Esophagus muscularis mucosa (tissue), 4 donors: ENCODE results near the gene VRK1. TPM values are rescaled to one million over a fixed set of nuclear protein-coding genes. Genes with fewer than 3 reads are reported as not detected.

Experiments used
- DNase-seq: peaks from one replicate; pipeline ENCODE4 v3.0.0-alpha.2; 2017; ENCODE audit errors: extremely low spot score
- H3K27ac ChIP-seq, 4 donors: fragments of 200-600 bp; sonication (generic); replicated peaks in 1 of 4; 1 replicate in 3 of 4; 2 replicates in 1 of 4; pipeline ENCODE4 v1.5.1; 2016 to 2019; ENCODE audit warnings: mild to moderate bottlenecking in 1 of 4
- H3K27me3 ChIP-seq, 4 donors: fragments of 200-600 bp; sonication (generic); one replicate each; pipeline versions ENCODE4 v1.5.1 to v1.6.0; 2016 to 2019
- H3K36me3 ChIP-seq, 4 donors: fragments of 200-600 bp; sonication (generic); one replicate each; pipeline ENCODE4 v1.5.1; 2016 to 2019
- H3K4me1 ChIP-seq, 4 donors: fragments of 200-600 bp; sonication (generic); one replicate each; pipeline ENCODE4 v1.5.1; 2016 to 2019
- H3K4me3 ChIP-seq, 4 donors: fragments of 200-600 bp; sonication (generic); 1 replicate in 2 of 4; 2 replicates in 2 of 4; pipeline ENCODE4 v1.5.1; 2016 to 2019; ENCODE audit warnings: mild to moderate bottlenecking in 4 of 4, moderate library complexity in 1 of 4
- H3K9me3 ChIP-seq, 4 donors: fragments of 200-600 bp; sonication (generic); 1 replicate in 3 of 4; 2 replicates in 1 of 4; pipeline ENCODE4 v1.5.1; 2016 to 2019
- CTCF ChIP-seq, 3 experiments: fragments of 200-600 bp in 2 of 3; fragments of 450-650 bp in 1 of 3; sonication (generic) in 2 of 3; IDR thresholded peaks; one replicate each; pipeline ENCODE4 v1.5.1; 2017 to 2019; ENCODE audit warnings: antibody characterized with exemption in 3 of 3, mild to moderate bottlenecking in 2 of 3, moderate library complexity in 1 of 3
- EP300 ChIP-seq: sonication (generic); formaldehyde crosslinking; IDR thresholded peaks from one replicate; pipeline ENCODE4 v1.6.1; 2017; ENCODE audit warnings: antibody characterized with exemption
- POLR2A ChIP-seq: fragments of 450-650 bp; IDR thresholded peaks from one replicate; pipeline ENCODE4 v1.6.1; 2017; ENCODE audit warnings: antibody characterized with exemption, moderate library complexity, mild to moderate bottlenecking, low read depth
- POLR2AphosphoS5 ChIP-seq, 2 donors: sonication (generic); formaldehyde crosslinking; IDR thresholded peaks; one replicate each; pipeline ENCODE4 v1.6.1; 2017; ENCODE audit warnings: antibody characterized with exemption in 2 of 2
- WGBS: methylation state at CpG from one replicate; pipeline ENCODE4 v1.1.5; 2018; 5-methylcytosine and 5-hydroxymethylcytosine counted together
- intact Hi-C: fragments of 100-400 bp; cut with DNase I; formaldehyde crosslinking; loops from one replicate; pipeline ENCODE4 v1.15.1; 2023
- total RNA-seq, 4 donors: library from RNA; depleted of rRNA; stranded (reverse); fragments of >200 nt; gene quantifications; one replicate each; pipeline versions ENCODE4 v1.1.0 to v1.2.1, GENCODE V29; 2016

The VRK1 gene
- total RNA-seq, 4 donors from 2014 or later: 10.1 to 17.9 (median 14.3) TPM

- H3K9me3 ChIP-seq: no peaks in the 10 kb centered on the region
- no peak for TF ChIP-seq POLR2A
- no peak for TF ChIP-seq POLR2AphosphoS5 (IDR thresholded peaks at IDR 0.05)
- no peak for TF ChIP-seq CTCF (IDR thresholded peaks at IDR 0.05)
- no peak for TF ChIP-seq EP300
- WGBS: 79% methylated on average over 3 of the region's 3 CpGs
- no peaks in the 10 kb centered on the region for H3K27me3 ChIP-seq
- no peak overlapping the region for H3K27ac ChIP-seq
- no peaks in the 10 kb centered on the region for H3K36me3 ChIP-seq
- no peak for DNase-seq
- H3K4me3 ChIP-seq: no peak overlapping the region
- intact Hi-C loops: no loop called here
- H3K4me1 ChIP-seq: no peaks in the 10 kb centered on the region
Observed at GRCh38 chr14:96811985-96812667, 14.9 kb downstream of the VRK1 start.

- Histone ChIP-seq H3K27ac (no peak overlapping the region), H3K4me3 (no peak overlapping the region), H3K4me1 (no peaks in the 10 kb centered on the region), H3K9me3 (no peaks in the 10 kb centered on the region), H3K36me3 (no peaks in the 10 kb centered on the region), H3K27me3 (no peaks in the 10 kb centered on the region)
- no peak for DNase-seq
- TF ChIP-seq EP300 (no peak), POLR2AphosphoS5 (IDR thresholded peaks at IDR 0.05) (no peak), CTCF (IDR thresholded peaks at IDR 0.05) (no peak), POLR2A (no peak)
- WGBS: 86% methylated on average over 3 of the region's 3 CpGs
- intact Hi-C loops: no loop called here
Observed at GRCh38 chr14:96816281-96816680, 19.1 kb downstream of the VRK1 start.

- H3K4me3 ChIP-seq: no peak overlapping the region
- H3K9me3 ChIP-seq: no peaks in the 10 kb centered on the region
- WGBS: 76% methylated on average over 5 of the region's 5 CpGs
- no peaks in the 10 kb centered on the region for H3K27me3 ChIP-seq
- no peaks in the 10 kb centered on the region for H3K4me1 ChIP-seq
- intact Hi-C loops: no loop called here
- H3K36me3 ChIP-seq: no peaks in the 10 kb centered on the region
- no peak for DNase-seq
- H3K27ac ChIP-seq: no peak overlapping the region
- TF ChIP-seq POLR2AphosphoS5 (IDR thresholded peaks at IDR 0.05): no peak
- no peak for TF ChIP-seq CTCF (IDR thresholded peaks at IDR 0.05)
- no peak for TF ChIP-seq EP300
- no peak for TF ChIP-seq POLR2A
Observed at GRCh38 chr14:96817750-96818666, 20.8 kb downstream of the VRK1 start.

- 89% methylated on average over 3 of the region's 3 CpGs for WGBS
- intact Hi-C loops: no loop called here
- H3K4me1 ChIP-seq: peaks cover 0 to 2% (median 0%) of the 10 kb centered on the region in 4 donors
- H3K36me3 ChIP-seq: no peaks in the 10 kb centered on the region
- no peaks in the 10 kb centered on the region for H3K9me3 ChIP-seq
- H3K27me3 ChIP-seq: no peaks in the 10 kb centered on the region
- H3K27ac ChIP-seq: no peak overlapping the region
- H3K4me3 ChIP-seq: no peak overlapping the region
- no peak for DNase-seq
- TF ChIP-seq POLR2AphosphoS5 (IDR thresholded peaks at IDR 0.05): no peak
- TF ChIP-seq CTCF (IDR thresholded peaks at IDR 0.05): no peak
- TF ChIP-seq POLR2A: no peak
- no peak for TF ChIP-seq EP300
Observed at GRCh38 chr14:96821501-96821900, 24.3 kb downstream of the VRK1 start.
